ENCODE results near the gene SPDYC.

SPDYC gene

GRCh38 chr11:65182258-65183170 is 12.5 kb downstream of the SPDYC start:
- Histone ChIP-seq H3K27ac (peak overlapping the region; percentile 36), H4K20me1 (ENCODE audit: insufficient read depth) (no peaks in the 10 kb centered on the region), H3K27me3 (ENCODE audit: insufficient read depth, low read depth) (no peaks in the 10 kb centered on the region), H3K4me3 (IDR thresholded peaks at IDR 0.05; ENCODE audit: insufficient read depth, low read depth, low read length) (no peak overlapping the region), H3K79me2 (ENCODE audit: insufficient read depth, low read depth) (0 out of 2 replicates have a peak, but pooled peaks cover 5% of the 10 kb centered on the region), H3K4me2 (peak overlapping the region; percentile 82), H3K36me3 (ENCODE audit: insufficient read depth) (no peaks in the 10 kb centered on the region), H2AFZ (ENCODE audit: low read depth) (peak overlapping the region; percentile 52), H3K4me1 (ENCODE audit: low read depth, poor library complexity, severe bottlenecking) (peaks cover 16% of the 10 kb centered on the region), H3K9ac (peak overlapping the region; percentile 73)
- TF ChIP-seq, protein P1, sequence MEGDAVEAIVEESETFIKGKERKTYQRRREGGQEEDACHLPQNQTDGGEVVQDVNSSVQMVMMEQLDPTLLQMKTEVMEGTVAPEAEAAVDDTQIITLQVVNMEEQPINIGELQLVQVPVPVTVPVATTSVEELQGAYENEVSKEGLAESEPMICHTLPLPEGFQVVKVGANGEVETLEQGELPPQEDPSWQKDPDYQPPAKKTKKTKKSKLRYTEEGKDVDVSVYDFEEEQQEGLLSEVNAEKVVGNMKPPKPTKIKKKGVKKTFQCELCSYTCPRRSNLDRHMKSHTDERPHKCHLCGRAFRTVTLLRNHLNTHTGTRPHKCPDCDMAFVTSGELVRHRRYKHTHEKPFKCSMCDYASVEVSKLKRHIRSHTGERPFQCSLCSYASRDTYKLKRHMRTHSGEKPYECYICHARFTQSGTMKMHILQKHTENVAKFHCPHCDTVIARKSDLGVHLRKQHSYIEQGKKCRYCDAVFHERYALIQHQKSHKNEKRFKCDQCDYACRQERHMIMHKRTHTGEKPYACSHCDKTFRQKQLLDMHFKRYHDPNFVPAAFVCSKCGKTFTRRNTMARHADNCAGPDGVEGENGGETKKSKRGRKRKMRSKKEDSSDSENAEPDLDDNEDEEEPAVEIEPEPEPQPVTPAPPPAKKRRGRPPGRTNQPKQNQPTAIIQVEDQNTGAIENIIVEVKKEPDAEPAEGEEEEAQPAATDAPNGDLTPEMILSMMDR (conservative IDR thresholded peaks at IDR 0.05; ENCODE audit: low read depth, low read length), result no peak

DNA sequence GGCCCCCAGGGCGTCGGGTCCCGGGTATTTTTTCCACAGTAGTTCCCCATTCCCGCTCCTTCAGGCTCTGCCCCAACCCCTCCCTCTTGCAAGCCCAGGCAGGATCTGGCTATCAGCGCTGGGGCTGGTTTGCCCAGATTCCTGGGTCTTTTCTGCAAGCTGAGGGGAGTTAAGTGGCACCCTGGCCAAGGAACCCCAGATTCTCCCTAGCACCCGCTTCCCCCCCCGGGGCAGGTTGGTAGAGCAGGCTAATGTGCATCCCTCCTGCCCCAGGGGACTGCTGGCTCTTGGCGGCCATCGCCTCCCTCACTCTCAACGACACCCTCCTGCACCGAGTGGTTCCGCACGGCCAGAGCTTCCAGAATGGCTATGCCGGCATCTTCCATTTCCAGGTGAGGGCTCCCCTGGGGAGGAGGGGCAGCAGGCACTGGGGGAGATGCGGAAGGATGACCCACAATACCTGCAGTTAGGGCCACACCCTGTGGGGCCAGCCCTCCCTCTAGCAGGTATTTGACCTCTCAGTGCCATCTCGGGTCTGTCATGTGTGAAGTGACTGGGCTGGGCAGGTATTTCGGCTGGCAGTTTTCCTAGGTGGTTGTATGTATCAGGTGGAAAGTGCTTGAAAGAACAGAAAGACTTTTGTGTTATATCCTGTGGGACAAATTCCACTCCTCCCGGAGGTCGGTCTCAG is 13.3 kb downstream of the SPDYC start:
- Histone ChIP-seq H2AFZ (ENCODE audit: low read depth) (no peak overlapping the region), H4K20me1 (ENCODE audit: insufficient read depth) (no peaks in the 10 kb centered on the region), H3K27me3 (ENCODE audit: insufficient read depth, low read depth) (no peaks in the 10 kb centered on the region), H3K9ac (no peak overlapping the region), H3K27ac (no peak overlapping the region), H3K36me3 (ENCODE audit: insufficient read depth) (no peaks in the 10 kb centered on the region), H3K4me3 (IDR thresholded peaks at IDR 0.05; ENCODE audit: insufficient read depth, low read depth, low read length) (no peak overlapping the region), H3K4me2 (no peak overlapping the region), H3K4me1 (ENCODE audit: low read depth, poor library complexity, severe bottlenecking) (peaks cover 16% of the 10 kb centered on the region), H3K79me2 (ENCODE audit: insufficient read depth, low read depth) (0 out of 2 replicates have a peak, but pooled peaks cover 5% of the 10 kb centered on the region)
- TF ChIP-seq, protein P1 (conservative IDR thresholded peaks at IDR 0.05; ENCODE audit: low read depth, low read length), result no peak

- Histone ChIP-seq H3K4me3 (IDR thresholded peaks at IDR 0.05; ENCODE audit: insufficient read depth, low read depth, low read length) (no peak overlapping the region), H3K27me3 (ENCODE audit: insufficient read depth, low read depth) (no peaks in the 10 kb centered on the region), H3K4me1 (ENCODE audit: low read depth, poor library complexity, severe bottlenecking) (peaks cover 16% of the 10 kb centered on the region), H3K9ac (no peak overlapping the region), H2AFZ (ENCODE audit: low read depth) (no peak overlapping the region), H3K27ac (no peak overlapping the region), H3K4me2 (no peak overlapping the region), H3K36me3 (ENCODE audit: insufficient read depth) (no peaks in the 10 kb centered on the region), H4K20me1 (ENCODE audit: insufficient read depth) (no peaks in the 10 kb centered on the region), H3K79me2 (ENCODE audit: insufficient read depth, low read depth) (0 out of 2 replicates have a peak, but pooled peaks cover 5% of the 10 kb centered on the region)
- TF ChIP-seq, protein P1 (conservative IDR thresholded peaks at IDR 0.05; ENCODE audit: low read depth, low read length), result no peak
These were observed 14.1 kb downstream of the SPDYC start for GRCh38 chr11:65184146-65184545.

GRCh38 chr11:65185171-65185570 is 15.1 kb downstream of the SPDYC start:
- peaks cover 10% of the 10 kb centered on the region for H3K4me1 ChIP-seq (ENCODE audit: low read depth, poor library complexity, severe bottlenecking)
- H3K4me3 ChIP-seq (IDR thresholded peaks at IDR 0.05; ENCODE audit: insufficient read depth, low read depth, low read length), result no peak overlapping the region

More at GRCh38 chr11:65185171-65185570, 15.1 kb downstream of the SPDYC start:
- Histone ChIP-seq H3K36me3 (ENCODE audit: insufficient read depth) (no peaks in the 10 kb centered on the region), H2AFZ (ENCODE audit: low read depth) (no peak overlapping the region), H3K27ac (no peak overlapping the region), H3K9ac (no peak overlapping the region), H3K4me2 (no peak overlapping the region), H4K20me1 (ENCODE audit: insufficient read depth) (no peaks in the 10 kb centered on the region), H3K79me2 (ENCODE audit: insufficient read depth, low read depth) (0 out of 2 replicates have a peak, but pooled peaks cover 5% of the 10 kb centered on the region), H3K27me3 (ENCODE audit: insufficient read depth, low read depth) (no peaks in the 10 kb centered on the region)
- TF ChIP-seq, protein P1 (conservative IDR thresholded peaks at IDR 0.05; ENCODE audit: low read depth, low read length), result no peak
